NB4 (cell line): ENCODE results near the gene NBPF3.
"Not testable (repeated sequence)": the region's sequence is repeated elsewhere in the genome, so short reads cannot be mapped to it uniquely, and the experiment has no call there.

Experiments used
- DNase-seq: peaks from one replicate; pipeline ENCODE4 v3.0.0; 2010; ENCODE audit warnings: low read depth
- H3K4me3 ChIP-seq: one replicate; pipeline ENCODE4 v1.5.1; 2011; ENCODE audit warnings: mild to moderate bottlenecking, low read depth, low read length, moderate library complexity
- MYC ChIP-seq: IDR thresholded peaks from 2 replicates; pipeline ENCODE4 v1.6.1; 2011; ENCODE audit warnings: low read depth, low read length
- POLR2A ChIP-seq: IDR thresholded peaks from 2 replicates; pipeline ENCODE4 v1.6.1; 2011; ENCODE audit warnings: mild to moderate bottlenecking; ENCODE audit not compliant: insufficient read length; ENCODE audit errors: extremely low read depth
- TF ChIP-seq, protein P1 (sequence below): IDR thresholded peaks from one replicate; pipeline ENCODE4 v1.5.1; 2012; ENCODE audit warnings: low read depth, low read length
- TF ChIP-seq, protein P2 (sequence below): IDR thresholded peaks from 2 replicates; pipeline ENCODE4 v1.6.1; 2011; ENCODE audit warnings: low read depth, low read length

The NBPF3 gene

DNA sequence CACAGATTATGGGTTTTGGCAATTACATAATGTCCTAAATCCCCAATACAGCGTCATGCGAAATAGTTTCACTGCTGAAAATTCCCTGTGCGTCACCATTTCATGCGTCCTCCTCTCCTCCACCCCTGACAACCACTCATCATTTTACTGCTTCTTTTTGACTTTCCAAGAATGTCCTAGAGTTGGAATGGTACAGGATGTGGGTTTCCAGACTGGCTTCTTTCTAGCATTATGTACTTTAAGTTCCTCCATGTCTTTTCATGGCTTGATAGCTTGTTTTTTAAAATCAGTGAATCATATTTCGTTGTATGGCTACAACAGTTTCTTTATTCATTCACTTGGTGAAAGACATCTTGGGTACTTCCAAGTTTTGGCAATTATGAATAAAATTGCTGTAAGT, 7.4 kb downstream of the NBPF3 start:
- no peak for DNase-seq
- H3K4me3 ChIP-seq, result no peak overlapping the region
- TF ChIP-seq POLR2A (no peak), MYC (no peak)
- TF ChIP-seq, protein P1, sequence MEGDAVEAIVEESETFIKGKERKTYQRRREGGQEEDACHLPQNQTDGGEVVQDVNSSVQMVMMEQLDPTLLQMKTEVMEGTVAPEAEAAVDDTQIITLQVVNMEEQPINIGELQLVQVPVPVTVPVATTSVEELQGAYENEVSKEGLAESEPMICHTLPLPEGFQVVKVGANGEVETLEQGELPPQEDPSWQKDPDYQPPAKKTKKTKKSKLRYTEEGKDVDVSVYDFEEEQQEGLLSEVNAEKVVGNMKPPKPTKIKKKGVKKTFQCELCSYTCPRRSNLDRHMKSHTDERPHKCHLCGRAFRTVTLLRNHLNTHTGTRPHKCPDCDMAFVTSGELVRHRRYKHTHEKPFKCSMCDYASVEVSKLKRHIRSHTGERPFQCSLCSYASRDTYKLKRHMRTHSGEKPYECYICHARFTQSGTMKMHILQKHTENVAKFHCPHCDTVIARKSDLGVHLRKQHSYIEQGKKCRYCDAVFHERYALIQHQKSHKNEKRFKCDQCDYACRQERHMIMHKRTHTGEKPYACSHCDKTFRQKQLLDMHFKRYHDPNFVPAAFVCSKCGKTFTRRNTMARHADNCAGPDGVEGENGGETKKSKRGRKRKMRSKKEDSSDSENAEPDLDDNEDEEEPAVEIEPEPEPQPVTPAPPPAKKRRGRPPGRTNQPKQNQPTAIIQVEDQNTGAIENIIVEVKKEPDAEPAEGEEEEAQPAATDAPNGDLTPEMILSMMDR, result no peak
- TF ChIP-seq, protein P2, sequence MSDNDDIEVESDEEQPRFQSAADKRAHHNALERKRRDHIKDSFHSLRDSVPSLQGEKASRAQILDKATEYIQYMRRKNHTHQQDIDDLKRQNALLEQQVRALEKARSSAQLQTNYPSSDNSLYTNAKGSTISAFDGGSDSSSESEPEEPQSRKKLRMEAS, result no peak

DNA sequence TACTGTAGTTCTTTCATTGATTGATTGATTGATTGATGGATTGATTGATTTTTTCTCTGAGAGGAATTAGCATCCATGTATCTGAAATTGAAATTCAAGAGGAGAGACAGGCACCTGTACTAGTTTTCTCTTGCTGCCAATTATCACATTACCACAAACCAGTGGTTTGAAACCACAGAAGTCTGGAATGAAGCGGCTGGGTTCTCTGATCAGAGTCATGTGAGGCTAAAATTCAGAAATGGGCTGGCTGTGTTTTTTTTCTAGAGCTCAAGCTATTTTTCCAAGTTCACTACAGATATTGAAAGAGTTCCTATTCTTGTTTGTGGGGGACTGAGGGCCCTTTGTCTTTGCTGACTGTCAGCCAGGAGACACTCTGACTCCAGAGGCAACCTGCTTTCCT, 10.0 kb downstream of the NBPF3 start:
- H3K4me3 ChIP-seq, result no peak overlapping the region
- DNase-seq, result no peak
- TF ChIP-seq MYC (no peak), POLR2A (no peak)
- TF ChIP-seq, protein P1, result no peak
- TF ChIP-seq, protein P2, result no peak

DNA sequence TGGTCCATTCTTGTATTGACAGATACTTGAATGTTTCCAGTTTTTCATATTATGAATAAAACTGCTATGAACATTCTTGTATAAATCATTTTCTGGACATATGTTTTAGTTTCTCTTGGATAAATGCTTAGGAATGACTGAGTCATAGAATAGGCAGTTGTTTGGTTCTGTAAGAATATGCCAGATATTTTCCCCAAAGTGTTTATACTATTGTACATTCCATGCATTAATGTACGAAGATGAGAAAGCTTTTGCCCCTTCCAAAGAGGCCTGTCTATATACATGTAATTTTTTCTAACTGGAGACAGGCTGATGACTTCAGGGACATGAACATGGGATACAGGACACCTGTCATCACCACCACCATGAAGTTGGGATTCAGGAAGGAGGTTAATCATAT, 11.3 kb downstream of the NBPF3 start:
- no peak for DNase-seq
- TF ChIP-seq MYC (no peak), POLR2A (no peak)
- TF ChIP-seq, protein P2, result no peak
- TF ChIP-seq, protein P1, result no peak
- no peak overlapping the region for H3K4me3 ChIP-seq

DNA sequence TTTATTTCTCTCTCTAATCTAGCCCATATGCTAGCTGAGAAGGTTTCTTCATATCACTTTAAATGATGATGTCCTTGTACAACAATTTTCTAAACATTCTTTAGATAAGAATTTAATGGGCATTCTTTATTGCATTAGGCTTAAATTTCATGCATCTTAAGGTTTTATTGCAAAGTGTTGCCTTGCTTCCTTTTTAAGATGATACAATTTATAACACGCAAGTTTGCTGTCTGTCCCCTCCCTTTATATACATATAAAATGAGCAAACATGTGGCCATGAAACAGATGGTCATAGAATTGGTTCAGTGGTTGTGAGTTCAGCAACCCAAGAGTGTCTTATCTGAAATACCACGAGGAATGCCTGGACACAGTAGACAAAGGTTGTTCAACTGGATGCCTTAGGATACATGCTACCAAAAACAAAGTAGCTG, 12.1 kb downstream of the NBPF3 start:
- TF ChIP-seq, protein P2, result no peak
- no peak overlapping the region for H3K4me3 ChIP-seq
- no peak for DNase-seq

DNA sequence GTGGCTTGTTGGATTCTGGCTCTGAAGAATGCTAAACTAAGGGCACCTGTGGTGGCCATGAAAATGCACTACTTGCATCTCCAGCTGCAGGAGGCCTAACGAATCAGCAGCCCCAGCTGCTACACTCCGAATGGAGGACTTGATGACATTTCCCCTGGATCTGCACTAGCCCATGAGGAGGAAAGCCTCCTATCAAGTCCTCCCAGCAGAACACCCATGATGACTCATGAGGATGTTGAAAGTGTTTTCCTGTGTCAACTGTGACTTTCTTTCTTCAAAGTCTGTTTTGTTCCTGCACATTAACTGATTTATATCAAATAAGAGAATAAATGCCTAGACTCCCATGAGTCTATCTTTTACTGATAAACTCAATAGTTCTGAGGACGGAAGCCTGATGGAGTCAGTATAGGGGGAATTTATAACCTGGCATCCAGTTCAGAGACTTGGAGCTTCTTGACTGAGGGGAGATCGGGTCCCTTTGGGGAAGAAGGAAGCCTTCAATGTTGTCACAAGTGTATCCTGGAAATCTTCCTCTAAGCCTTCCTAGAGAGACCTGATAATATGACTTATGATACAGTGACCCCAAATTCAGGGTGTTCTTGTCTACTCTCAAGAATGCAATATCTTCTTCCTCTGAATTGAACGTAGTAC, 14.2 kb downstream of the NBPF3 start:
- DNase-seq, result peak; percentile 94
- H3K4me3 ChIP-seq, result not testable (repeated sequence)
- TF ChIP-seq, protein P2, result 0 out of 2 replicates have a peak, but pooled peaks have one; percentile 10
- TF ChIP-seq MYC, result 0 out of 2 replicates have a peak, but pooled peaks have one; percentile 36

DNA sequence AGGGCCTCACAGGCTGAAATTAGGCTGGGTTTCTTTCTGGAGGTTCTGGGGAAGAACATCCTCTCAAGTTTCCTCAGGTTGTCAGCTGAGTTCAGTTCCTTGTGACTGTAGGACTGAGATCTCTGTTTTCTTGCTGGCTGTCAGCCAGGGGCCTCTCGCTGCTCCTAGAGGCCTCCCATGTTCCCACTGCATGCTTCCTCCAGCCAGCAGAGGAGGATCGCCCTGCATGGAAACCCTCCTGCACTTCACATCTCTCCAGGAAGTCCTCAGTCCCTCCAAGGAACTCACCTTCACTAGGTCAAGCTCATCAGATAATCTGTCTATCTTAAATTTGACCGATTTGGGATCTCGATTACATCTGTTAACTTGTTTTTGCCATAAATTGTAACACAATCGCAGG, 15.0 kb downstream of the NBPF3 start:
- DNase-seq, H3K4me3 ChIP-seq: not testable (repeated sequence)

DNA sequence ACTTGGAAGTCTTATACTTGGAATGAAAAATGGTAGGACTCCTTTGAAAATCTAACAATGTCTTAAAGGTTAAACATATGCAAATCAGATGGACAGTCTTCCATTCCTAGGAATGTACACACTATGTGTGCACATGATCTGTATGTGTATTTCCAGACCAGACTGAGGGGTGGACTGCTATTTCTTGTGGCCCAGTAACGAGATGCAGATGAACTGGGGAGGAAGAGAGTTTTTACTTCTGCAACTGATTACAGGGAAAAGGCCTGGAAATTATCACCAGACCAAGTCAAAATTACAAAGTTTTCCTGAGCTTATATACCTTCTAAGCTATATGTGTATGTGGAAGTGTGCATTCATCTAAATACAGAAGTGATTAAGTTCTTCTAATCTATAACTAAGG, 17.7 kb downstream of the NBPF3 start:
- TF ChIP-seq MYC (no peak), POLR2A (no peak)
- TF ChIP-seq, protein P2, result no peak
- TF ChIP-seq, protein P1, result no peak
- no peak for DNase-seq

DNA sequence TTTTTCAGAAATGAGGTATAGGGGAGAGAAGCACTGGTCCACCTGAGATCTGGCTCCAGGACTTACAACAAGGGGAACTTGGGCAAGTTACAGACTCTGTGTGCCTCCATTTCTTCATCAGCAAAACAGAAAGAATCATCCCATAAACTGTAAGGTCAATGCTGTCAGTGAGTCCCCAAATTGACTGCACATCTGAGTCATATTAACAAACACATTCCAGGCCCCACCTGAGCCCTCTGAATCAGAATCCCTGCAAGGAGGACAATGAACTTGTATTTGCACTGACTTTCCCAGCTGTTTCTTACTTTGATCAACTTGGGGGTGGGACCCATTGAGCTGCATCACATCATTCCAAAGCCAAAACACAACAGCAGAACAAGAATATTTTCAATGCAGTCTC, 25.2 kb downstream of the NBPF3 start:
- H3K4me3 ChIP-seq, DNase-seq: not testable (repeated sequence)

More for the DNA sequence above, 17.7 kb downstream of the NBPF3 start:
- no peak overlapping the region for H3K4me3 ChIP-seq

DNA sequence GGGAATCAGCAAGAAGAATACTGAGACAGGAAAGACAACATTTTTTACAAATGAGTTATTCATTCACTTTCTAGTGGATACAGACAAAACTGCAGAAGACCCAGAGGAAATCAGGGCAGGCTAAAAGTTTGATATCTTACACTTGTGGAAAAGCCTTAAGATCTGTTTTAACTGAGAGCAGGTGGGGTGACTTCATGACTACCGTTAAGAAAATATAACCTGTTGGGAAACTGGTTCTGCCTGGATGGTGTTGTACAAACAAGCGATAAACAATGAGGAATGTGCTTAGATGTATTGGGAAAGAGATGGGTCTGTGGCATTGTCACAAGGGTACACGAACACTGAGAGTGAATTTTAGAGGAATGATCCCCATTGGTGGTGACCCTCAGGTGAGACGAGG, 28.0 kb downstream of the NBPF3 start:
- not testable (repeated sequence) for DNase-seq, H3K4me3 ChIP-seq
